22Rv1 (cell line): Measurements from ENCODE around the gene TIMM13.
A peak's percentile ranks its signal among the peaks of the same experiment; 100 is the strongest.

Experiments
- H3K27ac ChIP-seq: fragments of 450-650 bp; 2 replicates; pipeline ENCODE4 v1.5.1; 2017
- ZFX ChIP-seq: fragments of 450-650 bp; IDR thresholded peaks from 2 replicates; pipeline ENCODE4 v1.6.1; 2017; ENCODE audit warnings: antibody characterized with exemption, borderline replicate concordance
- TF ChIP-seq, protein P1 (sequence below): fragments of 450-650 bp; IDR thresholded peaks from 2 replicates; pipeline ENCODE4 v1.5.1; 2017; ENCODE audit warnings: mild to moderate bottlenecking

Gene TIMM13

DNA sequence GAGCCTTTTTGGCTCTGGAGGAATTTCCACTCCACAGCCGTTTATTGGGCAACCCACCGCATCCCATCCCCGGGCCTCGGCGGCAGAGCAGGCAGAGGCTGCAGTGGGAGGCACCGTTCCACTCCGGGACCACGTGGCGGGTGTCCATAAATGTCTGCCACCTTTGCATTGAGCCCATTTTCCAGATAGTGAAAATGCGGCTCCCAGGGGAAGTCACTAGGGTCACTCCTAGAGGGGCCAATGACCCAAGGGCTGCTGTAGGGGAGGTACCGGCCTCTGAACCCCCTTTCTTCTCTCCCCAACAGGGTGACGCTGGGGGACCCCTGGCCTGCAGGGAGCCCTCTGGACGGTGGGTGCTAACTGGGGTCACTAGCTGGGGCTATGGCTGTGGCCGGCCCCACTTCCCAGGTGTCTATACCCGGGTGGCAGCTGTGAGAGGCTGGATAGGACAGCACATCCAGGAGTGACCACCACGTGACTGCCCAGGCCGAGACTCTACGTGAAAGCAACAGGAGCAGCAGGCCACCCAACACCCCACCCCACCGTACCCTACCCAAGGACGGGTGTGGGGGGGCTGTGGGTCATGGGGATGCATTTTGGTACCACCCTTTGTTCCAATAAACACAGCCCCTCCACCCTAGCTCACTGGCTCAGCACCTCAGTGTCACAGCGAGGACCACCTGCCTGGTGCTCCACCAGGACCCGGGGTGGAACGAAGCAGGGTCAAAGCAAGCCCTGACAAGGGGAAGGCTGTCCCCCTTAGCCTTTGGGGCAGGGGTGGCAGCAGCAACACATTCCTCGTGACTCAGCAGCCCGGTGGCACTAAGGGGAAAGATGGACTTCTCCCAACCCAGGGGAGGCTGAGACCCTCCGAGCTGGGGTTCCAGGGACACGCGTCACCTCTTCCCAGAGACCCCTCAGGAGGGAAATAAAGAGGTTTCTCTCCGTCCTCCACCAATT lies 1.5 kb downstream of the TIMM13 start:
- H3K27ac ChIP-seq, result peak overlapping the region; percentile 93
- TF ChIP-seq ZFX, result no peak
- TF ChIP-seq, protein P1, sequence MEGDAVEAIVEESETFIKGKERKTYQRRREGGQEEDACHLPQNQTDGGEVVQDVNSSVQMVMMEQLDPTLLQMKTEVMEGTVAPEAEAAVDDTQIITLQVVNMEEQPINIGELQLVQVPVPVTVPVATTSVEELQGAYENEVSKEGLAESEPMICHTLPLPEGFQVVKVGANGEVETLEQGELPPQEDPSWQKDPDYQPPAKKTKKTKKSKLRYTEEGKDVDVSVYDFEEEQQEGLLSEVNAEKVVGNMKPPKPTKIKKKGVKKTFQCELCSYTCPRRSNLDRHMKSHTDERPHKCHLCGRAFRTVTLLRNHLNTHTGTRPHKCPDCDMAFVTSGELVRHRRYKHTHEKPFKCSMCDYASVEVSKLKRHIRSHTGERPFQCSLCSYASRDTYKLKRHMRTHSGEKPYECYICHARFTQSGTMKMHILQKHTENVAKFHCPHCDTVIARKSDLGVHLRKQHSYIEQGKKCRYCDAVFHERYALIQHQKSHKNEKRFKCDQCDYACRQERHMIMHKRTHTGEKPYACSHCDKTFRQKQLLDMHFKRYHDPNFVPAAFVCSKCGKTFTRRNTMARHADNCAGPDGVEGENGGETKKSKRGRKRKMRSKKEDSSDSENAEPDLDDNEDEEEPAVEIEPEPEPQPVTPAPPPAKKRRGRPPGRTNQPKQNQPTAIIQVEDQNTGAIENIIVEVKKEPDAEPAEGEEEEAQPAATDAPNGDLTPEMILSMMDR, result no peak

DNA sequence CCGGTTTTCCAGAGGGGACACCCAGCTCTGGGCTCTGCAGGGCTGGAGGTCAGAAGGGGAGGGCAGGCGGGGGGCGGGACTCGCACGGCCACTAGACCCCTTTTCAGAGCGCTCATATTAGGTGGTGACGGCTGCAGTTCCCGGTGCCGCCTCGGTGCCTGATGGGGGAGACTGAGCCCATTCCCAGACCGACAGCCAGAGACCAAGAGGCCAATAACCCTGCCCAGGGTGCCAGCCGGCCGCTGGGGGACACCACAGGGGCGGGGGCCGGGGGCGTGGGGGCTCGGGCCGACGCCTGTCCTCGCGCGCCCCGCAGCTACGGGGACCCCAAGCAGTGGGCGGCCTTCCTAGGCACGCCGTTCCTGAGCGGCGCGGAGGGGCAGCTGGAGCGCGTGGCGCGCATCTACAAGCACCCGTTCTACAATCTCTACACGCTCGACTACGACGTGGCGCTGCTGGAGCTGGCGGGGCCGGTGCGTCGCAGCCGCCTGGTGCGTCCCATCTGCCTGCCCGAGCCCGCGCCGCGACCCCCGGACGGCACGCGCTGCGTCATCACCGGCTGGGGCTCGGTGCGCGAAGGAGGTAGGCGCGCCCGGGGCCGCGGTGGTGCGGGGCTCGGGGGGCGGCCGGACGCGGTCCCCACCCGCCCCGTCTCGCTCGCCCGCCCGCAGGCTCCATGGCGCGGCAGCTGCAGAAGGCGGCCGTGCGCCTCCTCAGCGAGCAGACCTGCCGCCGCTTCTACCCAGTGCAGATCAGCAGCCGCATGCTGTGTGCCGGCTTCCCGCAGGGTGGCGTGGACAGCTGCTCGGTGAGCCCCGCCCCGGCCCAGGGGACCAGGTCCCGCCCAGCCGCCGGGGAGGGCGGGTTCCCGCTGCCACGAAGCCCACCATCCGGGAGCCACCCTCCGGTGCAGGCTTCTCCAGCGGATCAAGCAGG lies 2.4 kb downstream of the TIMM13 start:
- TF ChIP-seq, protein P1, result peak; percentile 5; the same call in 1 of the 2 replicates
- TF ChIP-seq ZFX, result no peak
- H3K27ac ChIP-seq, result no peak overlapping the region

DNA sequence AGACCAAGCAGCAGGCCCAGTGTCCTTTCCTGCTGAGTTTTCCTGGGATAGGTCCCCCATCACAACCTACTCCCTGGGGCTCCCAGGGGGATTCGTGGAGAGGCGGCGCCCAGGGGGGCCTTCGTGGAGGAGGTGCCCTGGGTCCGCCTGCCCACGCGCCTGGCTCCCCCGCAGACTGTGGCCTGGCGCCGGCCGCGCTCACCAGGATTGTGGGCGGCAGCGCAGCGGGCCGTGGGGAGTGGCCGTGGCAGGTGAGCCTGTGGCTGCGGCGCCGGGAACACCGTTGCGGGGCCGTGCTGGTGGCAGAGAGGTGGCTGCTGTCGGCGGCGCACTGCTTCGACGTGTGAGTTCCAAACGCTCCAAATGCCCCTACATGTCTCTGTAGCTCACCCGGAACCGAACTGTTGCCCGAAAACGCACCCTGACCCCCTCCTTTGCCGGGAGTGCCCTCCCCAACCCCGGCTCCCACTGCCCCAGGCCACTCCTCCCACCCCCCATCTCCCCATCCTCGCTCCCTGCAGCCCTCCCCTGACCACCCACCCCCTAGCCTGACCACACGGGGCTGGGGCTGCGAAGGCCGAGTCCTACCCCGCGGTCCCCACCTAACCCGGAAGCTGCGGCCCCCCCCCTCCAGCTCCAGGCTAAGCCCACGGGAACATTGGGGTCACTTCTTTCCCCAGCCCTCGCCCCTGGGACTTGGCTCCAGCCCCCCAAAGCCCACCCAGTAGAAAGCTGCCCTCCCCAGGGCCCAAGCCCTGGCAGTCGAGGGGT lies 3.3 kb downstream of the TIMM13 start:
- H3K27ac ChIP-seq, result no peak overlapping the region
- no peak for TF ChIP-seq ZFX
- TF ChIP-seq, protein P1, result no peak

DNA sequence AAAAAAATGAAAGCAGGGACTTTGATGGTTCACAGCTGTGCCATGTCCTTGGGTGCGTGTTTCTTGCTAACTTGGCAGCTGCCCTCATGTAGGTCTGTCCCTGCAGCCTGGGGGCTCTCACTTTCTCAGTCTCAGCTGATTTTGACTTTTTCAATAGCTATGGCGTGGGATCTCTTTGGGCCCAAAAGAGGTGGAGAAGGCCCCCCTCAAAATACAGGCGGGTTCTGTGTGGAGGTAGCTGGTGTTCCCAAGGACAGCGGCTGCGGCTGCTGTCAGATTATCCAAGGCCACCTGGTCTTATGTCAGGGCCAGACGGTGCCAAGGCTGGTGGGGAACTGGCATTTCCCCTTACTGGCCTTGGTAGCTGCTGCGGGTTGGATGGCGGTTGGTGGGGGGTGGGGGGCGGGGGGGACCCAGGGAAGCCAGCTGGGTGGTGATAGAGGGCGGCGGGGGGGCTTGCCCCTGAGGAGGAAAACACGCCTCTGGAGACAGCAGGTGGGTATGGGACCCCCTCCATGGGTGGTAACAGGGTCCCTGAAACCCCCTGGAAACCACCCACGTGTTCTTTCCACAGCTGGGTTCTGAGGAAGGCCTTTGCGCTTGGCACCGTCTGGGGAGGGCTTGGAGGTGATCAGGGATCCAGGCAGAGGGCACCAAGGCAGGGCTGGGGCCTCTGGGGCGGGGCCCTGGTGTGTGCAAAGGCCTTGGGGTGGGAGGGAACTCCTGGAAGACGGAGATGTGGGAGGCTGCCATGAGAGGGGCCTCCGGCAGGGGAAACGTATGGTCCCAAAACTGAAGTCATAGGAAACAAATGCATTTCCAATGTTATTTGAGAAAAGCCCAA lies 4.1 kb downstream of the TIMM13 start:
- no peak overlapping the region for H3K27ac ChIP-seq
- no peak for TF ChIP-seq ZFX
- TF ChIP-seq, protein P1, result no peak

DNA sequence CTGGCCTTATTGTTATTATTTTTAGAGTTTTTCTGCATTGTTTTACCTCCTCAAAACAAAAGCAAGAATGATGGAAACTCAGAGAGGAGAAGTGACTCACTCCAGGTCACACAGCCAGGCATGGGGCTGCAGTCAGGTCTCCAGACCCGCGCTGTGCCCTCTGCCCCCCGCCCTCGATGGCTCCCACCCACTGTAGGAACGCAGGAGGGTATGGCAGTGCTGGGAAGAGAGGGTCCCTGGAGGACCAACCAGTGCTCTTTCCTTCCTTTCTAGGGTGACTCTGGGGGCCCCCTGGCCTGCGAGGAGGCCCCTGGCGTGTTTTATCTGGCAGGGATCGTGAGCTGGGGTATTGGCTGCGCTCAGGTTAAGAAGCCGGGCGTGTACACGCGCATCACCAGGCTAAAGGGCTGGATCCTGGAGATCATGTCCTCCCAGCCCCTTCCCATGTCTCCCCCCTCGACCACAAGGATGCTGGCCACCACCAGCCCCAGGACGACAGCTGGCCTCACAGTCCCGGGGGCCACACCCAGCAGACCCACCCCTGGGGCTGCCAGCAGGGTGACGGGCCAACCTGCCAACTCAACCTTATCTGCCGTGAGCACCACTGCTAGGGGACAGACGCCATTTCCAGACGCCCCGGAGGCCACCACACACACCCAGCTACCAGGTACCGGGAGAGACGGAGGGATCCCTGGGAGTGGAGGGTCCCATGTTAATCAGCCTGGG lies 5.6 kb downstream of the TIMM13 start:
- no peak overlapping the region for H3K27ac ChIP-seq
- TF ChIP-seq, protein P1, result no peak
- TF ChIP-seq ZFX, result no peak

DNA sequence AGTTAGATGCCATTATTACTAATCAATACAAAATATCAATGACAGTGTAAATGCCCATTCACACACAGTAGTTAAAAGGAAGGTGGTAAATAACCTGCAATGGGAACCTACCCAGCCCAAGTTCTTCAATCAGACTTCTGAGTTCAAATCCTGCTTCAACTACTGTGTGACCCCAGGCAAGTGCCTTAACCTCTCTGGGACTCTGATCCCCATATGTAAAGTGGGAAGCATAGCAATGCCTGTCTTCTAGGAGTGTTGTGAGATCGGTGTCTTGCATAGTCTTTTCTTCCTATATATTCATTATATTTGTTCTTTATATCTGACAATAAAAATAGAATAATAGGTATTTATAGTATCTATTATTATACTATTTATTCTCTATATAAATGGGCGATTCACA lies 6.9 kb downstream of the TIMM13 start:
- no peak for TF ChIP-seq ZFX
- TF ChIP-seq, protein P1, result no peak
- H3K27ac ChIP-seq, result no peak overlapping the region
